ENCODE data around the gene MRPL48. TPM values are rescaled to one million over a fixed set of nuclear protein-coding genes. Genes with fewer than 3 reads are reported as not detected.
"Not testable (repeated sequence)": the region's sequence is repeated elsewhere in the genome, so short reads cannot be mapped to it uniquely, and the experiment has no call there.

MRPL48 gene
- total RNA-seq, 1 experiment from 2014 or later: 45.9 TPM

DNA sequence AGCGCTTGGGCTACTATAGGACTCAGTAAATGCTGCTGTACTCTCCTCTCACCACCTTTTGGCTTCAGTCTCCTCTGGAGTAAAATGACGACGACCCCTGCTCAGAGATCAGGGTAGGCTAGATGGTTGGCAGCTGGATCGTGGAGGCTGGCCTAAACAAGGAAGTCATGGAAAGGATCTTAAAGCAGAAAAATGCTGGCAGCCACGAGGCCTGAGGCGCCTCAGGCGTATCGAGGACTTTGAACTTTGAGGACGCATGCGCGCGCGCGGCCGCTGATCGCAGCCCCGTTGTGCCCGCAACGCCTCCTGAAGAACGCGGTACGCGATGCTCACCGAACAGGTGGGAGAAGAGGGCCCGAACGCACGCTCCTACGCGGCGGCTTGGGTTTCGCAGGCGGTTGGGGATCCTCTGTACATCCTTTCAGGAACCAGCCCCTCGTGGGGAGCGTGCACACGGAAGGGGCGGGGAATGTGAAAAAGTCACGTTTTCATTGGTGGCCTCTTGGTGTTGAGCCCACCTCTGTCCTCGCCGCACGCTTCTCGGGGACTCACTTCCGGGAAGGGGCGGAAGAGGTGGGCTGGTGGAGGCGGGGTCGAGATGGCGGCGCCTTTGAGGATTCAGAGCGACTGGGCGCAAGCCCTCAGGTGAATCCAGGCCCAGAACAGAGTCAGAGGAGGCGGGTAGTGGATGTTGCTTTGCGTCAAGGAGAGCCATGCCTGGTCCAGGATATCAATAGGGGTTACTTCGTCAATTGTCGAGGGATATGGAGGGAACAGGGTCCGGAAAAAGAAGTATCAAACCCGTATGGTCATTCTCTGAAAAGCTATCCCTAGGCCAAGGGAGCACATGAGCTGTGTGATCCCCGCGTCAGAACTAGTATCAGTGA is 89.0 kb downstream of the MRPL48 start, which contains the start of the genes COA4 and PAAF1:
Gene COA4 (minus strand): TSS at position 423 of the 887 bp plus-strand sequence. CDS start 3,468 bp downstream, outside the sequence.
Gene PAAF1 (plus strand): TSS at position 576 of the 887 bp plus-strand sequence. CDS start 23 bp downstream, at position 599.
- Histone ChIP-seq H3K36me3 (peaks cover 11% of the 10 kb centered on the region), H3K9me3 (replicated peaks) (no peaks in the 10 kb centered on the region), H3K4me1 (peaks cover 27% of the 10 kb centered on the region), H3K27ac (peak within 1 kb of the TSS; percentile 87), H3K4me3 (peak within 1 kb of the TSS; percentile 72), H3K27me3 (no peaks in the 10 kb centered on the region)
- DNase-seq: peak; percentile 97 to 99

DNA sequence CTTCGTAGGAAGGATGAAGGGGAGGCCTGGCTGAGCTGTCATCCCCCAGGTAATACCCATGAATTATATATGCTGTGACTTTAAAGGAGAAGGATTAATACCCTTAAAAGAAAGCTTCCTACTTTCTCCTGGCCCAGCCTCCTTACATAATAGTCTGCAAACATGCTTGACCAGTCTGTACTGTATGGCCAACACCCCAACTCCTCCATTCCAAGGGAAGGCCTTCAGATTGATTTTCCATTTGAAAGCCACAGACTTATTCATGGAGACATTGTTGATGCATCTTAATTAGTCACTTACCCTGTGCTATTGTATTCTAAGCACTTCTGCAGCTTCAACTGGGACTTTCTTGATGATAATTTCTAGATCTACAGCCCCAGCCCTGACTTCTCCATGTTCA is 91.1 kb downstream of the MRPL48 start:
- H3K27me3 ChIP-seq: no peaks in the 10 kb centered on the region
- peaks cover 10% of the 10 kb centered on the region for H3K4me1 ChIP-seq
- no peak overlapping the region for H3K27ac ChIP-seq
- H3K4me3 ChIP-seq: no peak overlapping the region
- no peak for DNase-seq
- H3K36me3 ChIP-seq: peaks cover 3% of the 10 kb centered on the region; the same call in 1 of the 2 replicates
- H3K9me3 ChIP-seq (replicated peaks): no peaks in the 10 kb centered on the region

DNA sequence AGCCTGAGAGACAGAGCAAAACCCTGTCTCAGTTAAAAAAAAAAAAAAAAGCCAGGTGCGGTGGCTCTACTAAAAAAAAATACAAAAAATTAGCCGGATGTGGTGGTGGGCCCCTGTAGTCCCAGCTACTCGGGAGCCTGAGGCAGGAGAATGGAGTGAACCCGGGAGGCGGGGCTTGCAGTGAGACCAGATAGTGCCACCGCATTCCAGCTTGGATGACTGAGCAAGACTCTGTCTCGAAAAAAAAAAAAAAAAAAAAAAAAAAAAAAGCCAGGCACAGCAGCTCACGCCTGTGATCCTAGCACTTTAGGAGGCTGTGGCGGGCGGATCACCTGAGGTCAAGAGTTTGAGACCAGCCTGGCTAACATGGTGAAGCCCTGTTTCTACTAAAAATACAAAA is 92.8 kb downstream of the MRPL48 start:
- H3K36me3 ChIP-seq; H3K9me3 ChIP-seq (replicated peaks); H3K27ac ChIP-seq; H3K27me3 ChIP-seq; H3K4me1 ChIP-seq; H3K4me3 ChIP-seq: not testable (repeated sequence)
- DNase-seq: peak in 1 of 2 experiments; percentile 22

DNA sequence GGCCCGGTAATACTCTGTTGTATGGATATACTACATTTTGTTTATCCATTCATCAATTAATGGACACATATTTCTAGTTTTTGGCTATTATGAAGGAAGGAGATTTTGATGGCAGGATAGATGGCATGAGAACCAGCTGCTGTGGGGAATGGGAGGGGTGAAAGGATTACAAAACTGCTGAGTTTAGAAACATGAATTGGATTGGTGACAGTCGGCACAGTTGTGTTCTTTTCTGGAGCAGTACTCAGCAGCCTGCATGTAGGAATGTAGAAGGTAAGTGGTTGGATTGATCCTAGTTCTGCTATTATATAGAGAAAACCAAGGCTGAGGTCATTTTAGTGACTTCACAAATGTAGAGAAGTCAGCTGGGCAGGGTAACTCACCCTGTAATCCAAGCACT is 96.2 kb downstream of the MRPL48 start:
- Histone ChIP-seq H3K36me3 (peaks cover 11% of the 10 kb centered on the region), H3K4me3 (no peak overlapping the region), H3K27ac (no peak overlapping the region)

DNA sequence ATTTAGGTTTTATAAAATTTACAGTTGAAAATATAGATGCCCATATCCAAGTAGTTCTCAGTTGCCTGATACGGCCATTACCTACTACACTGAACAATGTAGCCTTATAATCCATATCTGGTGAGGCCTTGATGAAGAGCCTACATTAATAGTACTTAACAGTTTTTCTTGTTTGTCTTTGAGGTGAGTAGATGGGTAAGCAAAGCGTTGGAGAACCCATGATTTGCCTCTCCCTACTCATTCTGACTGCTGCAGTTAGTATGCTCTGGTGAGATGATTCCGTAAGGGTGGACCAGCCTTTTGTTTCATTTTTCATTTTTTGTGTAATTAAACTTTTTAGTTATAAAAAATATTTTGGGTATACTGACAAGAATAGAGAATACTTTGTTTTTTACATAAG is 100.6 kb downstream of the MRPL48 start:
- H3K36me3 ChIP-seq: peaks cover 30% of the 10 kb centered on the region
- no peaks in the 10 kb centered on the region for H3K4me1 ChIP-seq
- H3K4me3 ChIP-seq: no peak overlapping the region
- H3K9me3 ChIP-seq (replicated peaks): no peaks in the 10 kb centered on the region
- no peak overlapping the region for H3K27ac ChIP-seq
- no peaks in the 10 kb centered on the region for H3K27me3 ChIP-seq
- no peak for DNase-seq

More for the DNA sequence above, 96.2 kb downstream of the MRPL48 start:
- no peaks in the 10 kb centered on the region for H3K4me1 ChIP-seq
- H3K9me3 ChIP-seq (replicated peaks): no peaks in the 10 kb centered on the region
- no peak for DNase-seq
- no peaks in the 10 kb centered on the region for H3K27me3 ChIP-seq

DNA sequence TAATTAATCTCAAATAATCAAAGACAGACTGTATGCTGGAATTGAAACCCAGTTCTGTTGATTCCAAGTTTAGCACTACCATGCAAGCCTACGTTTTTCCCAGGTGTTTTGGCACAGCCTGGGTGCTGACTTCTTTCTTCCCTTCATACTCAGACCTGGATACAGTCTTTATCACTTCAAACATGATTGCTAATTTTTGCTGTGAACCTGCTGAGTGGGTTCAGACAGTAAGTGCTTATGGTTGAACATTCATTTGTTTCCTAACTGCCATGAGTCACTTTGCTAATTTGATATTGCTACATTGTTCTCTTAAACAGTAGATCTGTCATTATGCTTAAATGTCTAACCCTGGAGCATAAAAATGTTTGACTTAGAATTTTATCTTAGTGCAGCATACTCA is 101.3 kb downstream of the MRPL48 start:
- Histone ChIP-seq H3K4me3 (no peak overlapping the region), H3K36me3 (peaks cover 30% of the 10 kb centered on the region), H3K9me3 (replicated peaks) (no peaks in the 10 kb centered on the region), H3K4me1 (no peaks in the 10 kb centered on the region), H3K27me3 (no peaks in the 10 kb centered on the region), H3K27ac (no peak overlapping the region)
- no peak for DNase-seq

DNA sequence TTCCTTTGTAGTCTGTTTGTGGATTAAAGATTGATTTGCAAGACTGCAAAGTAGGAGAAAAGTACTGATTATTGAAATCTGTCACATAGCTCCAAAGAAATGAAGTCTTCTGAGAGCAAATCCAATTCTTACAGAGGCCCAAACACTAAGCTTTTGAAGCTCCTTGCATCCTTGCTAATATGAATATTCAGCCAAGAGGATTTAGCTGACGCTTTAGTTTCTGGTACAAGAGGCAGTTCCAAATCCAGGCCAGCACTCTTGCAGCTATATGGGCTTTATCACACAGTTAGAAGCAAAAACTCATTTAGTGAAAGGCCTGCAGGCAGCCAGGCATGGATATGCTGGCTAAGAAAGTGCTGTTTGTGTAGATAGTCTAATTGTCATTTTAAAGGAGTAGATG is 101.9 kb downstream of the MRPL48 start:
- H3K4me3 ChIP-seq: no peak overlapping the region
- no peaks in the 10 kb centered on the region for H3K4me1 ChIP-seq
- DNase-seq: no peak
- H3K27ac ChIP-seq: no peak overlapping the region
- H3K36me3 ChIP-seq: peaks cover 30% of the 10 kb centered on the region
- no peaks in the 10 kb centered on the region for H3K9me3 ChIP-seq (replicated peaks)
- no peaks in the 10 kb centered on the region for H3K27me3 ChIP-seq

DNA sequence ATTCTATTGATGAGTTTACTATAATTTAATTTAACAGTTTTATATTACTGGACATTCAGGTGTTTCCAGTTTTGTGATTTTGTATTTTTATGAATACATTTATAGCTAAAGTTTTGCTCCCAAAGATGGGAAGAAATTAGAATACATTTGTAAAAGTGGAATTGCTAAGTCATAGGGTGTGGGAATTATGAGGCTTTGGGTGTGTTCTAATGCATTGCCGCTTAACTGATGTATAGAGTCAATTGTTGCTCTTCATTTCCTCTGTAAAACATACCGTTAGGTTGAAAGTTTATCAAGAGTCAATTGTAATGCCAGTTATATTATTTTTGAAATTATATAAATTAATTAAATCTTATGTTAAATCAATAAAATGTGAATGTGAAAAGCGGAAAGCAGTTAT is 105.4 kb downstream of the MRPL48 start:
- H3K27me3 ChIP-seq: no peaks in the 10 kb centered on the region
- no peak overlapping the region for H3K27ac ChIP-seq
- H3K4me1 ChIP-seq: no peaks in the 10 kb centered on the region
- H3K9me3 ChIP-seq (replicated peaks): no peaks in the 10 kb centered on the region
- no peak overlapping the region for H3K4me3 ChIP-seq
- peaks cover 21% of the 10 kb centered on the region for H3K36me3 ChIP-seq
- DNase-seq: no peak

DNA sequence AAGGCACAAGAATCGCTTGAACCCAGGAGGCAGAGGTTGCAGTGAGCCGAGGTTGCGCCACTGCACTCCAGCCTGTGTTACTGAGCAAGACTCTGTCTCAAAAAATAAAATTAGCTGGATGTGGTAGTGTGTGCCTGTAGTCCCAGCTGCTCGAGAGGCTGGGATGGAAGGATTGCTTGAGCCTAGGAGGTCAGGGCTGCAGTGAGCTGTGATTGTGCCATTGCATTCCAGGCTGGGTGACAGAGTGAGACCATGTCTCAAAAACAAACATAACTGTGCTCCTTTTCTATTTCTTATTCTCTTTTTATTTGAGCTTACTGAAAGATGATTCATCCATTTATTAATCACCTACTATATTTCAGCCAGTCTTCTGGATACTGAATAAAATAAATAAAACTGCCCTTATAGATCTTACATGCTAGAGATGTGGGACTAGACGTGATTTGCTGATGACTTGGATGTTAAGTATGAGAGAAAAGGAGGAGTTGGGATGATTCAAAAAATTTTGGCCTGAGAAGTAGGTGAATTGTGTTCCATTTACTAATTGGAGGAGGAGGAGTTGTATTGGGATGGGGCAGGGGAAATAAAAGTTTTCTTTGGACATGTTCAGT is 107.2 kb downstream of the MRPL48 start:
- peaks cover 16% of the 10 kb centered on the region for H3K36me3 ChIP-seq
- no peak overlapping the region for H3K4me3 ChIP-seq
- H3K9me3 ChIP-seq (replicated peaks): no peaks in the 10 kb centered on the region
- no peak for DNase-seq
- no peaks in the 10 kb centered on the region for H3K4me1 ChIP-seq
- H3K27ac ChIP-seq: no peak overlapping the region
- H3K27me3 ChIP-seq: no peaks in the 10 kb centered on the region

DNA sequence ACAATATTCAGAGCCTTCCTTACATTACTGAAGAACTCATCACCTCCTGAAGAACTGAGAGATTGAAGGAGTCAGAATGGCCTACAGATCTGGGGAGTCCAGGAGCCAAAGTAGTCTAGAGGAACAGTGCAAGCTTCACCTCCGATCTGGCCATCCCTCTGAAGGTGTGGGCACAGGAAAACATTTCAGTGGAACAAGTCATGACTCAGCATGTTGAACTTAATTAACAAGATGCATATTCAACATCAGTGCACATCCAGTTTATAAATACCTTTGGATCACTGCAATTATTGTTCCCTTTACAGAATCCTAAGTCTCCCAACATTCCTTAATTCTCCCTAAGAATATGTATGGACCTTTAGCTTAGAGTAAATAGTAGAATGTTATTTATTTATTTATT is 114.6 kb downstream of the MRPL48 start:
- Histone ChIP-seq H3K4me3 (no peak overlapping the region), H3K9me3 (replicated peaks) (no peaks in the 10 kb centered on the region), H3K4me1 (no peaks in the 10 kb centered on the region), H3K27me3 (no peaks in the 10 kb centered on the region), H3K27ac (no peak overlapping the region), H3K36me3 (peaks cover 9% of the 10 kb centered on the region; the same call in 1 of the 2 replicates)
- DNase-seq: no peak

DNA sequence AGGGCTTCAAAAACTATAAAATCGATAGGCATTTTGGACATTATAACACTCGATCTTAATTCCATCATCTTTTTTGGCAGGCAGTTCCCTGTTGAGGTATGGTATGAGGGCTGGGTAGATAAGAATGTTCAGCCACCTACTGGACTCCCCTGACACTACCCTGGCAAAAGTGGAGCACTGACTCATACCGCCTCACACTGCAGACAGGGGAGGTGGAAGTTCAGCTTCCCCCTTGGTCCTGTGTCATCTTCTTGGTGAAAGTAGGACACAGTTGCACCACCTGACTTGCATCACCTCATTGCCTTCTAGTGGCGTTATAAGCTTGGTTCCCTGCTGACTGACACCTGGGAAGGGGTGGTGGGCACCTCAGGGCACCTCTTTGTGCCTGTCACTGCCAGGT is 119.5 kb downstream of the MRPL48 start:
- no peaks in the 10 kb centered on the region for H3K27me3 ChIP-seq
- H3K4me1 ChIP-seq: no peaks in the 10 kb centered on the region
- H3K27ac ChIP-seq: no peak overlapping the region
- H3K4me3 ChIP-seq: no peak overlapping the region
- DNase-seq: no peak
- H3K9me3 ChIP-seq (replicated peaks): no peaks in the 10 kb centered on the region
- H3K36me3 ChIP-seq: peaks cover 6% of the 10 kb centered on the region

DNA sequence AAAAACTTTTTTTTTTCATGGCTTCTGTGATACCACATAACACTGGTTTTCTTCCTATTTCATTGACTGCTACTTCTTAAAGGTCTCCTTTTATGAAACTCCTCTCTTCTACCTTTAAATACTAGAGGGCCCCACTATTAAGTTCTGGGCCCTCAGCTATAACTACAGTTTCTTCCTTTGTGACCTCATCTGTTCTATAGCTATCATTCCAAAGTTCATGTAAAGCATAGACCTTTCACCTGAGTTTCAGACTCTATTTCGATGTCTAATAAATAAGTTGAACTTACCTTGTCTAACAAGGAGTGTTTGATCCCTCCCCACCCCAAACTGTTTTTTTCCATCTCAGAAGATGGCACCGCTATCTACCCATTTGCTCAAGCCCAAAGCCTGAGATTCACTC is 124.4 kb downstream of the MRPL48 start:
- no peak for DNase-seq
- H3K36me3 ChIP-seq: peaks cover 7% of the 10 kb centered on the region
- no peaks in the 10 kb centered on the region for H3K27me3 ChIP-seq
- no peaks in the 10 kb centered on the region for H3K9me3 ChIP-seq (replicated peaks)
- H3K4me1 ChIP-seq: no peaks in the 10 kb centered on the region
- H3K27ac ChIP-seq: no peak overlapping the region
- H3K4me3 ChIP-seq: no peak overlapping the region

DNA sequence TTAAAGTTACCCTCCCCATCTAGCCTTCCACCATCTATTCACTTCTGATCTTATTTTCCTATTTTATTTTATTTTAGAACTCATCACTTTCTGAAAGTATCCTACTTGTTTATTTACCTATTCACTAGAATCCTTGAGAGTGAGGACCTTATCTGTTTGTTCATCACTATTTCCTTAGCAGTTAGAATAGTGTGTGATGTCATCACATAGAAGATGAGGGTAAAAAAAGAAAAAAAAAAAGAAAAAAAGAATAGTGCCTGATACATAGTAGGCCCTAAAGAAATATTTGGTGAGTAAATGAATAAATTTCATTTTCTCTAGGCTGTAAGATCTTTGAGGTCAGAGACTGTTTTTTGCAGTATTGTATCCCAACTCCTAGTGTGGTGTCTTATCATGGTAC is 125.8 kb downstream of the MRPL48 start:
- Histone ChIP-seq H3K36me3 (peaks cover 12% of the 10 kb centered on the region), H3K4me1 (no peaks in the 10 kb centered on the region), H3K9me3 (replicated peaks) (no peaks in the 10 kb centered on the region), H3K27me3 (no peaks in the 10 kb centered on the region), H3K27ac (no peak overlapping the region), H3K4me3 (no peak overlapping the region)
- DNase-seq: no peak

DNA sequence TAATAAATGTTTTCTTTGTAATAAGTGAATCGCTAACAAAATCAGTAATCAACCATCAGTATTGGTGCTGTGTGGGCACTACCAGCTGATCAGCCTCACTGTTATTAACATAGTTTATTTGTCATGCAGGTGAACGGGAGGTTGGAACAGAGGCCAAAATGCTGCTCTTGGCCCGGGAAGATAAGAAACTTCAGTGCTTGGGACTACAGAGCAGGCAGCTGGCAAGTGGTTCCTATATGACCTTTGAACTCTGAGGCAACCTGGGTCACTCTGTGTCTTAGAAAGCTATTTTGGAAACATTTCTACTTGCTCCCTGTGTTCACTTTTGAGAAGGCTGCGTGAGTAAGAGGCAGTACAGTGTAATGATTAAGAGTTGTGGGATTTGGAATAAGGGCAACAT is 126.6 kb downstream of the MRPL48 start:
- Histone ChIP-seq H3K9me3 (replicated peaks) (no peaks in the 10 kb centered on the region), H3K4me1 (no peaks in the 10 kb centered on the region), H3K4me3 (no peak overlapping the region), H3K27me3 (no peaks in the 10 kb centered on the region), H3K27ac (no peak overlapping the region), H3K36me3 (peaks cover 14% of the 10 kb centered on the region)
- DNase-seq: no peak

Measured in SJCRH30 (cell line).